Body of pancreas (tissue), 4 donors: ENCODE measurements around the gene HHATL.

Experiments used
- POLR2A ChIP-seq, 3 donors: fragments of 450-650 bp; IDR thresholded peaks; one replicate each; pipeline ENCODE4 v1.6.1; 2016; ENCODE audit warnings: antibody characterized with exemption in 3 of 3, mild to moderate bottlenecking in 2 of 3
- TF ChIP-seq, protein P1 (sequence below), 7 experiments: fragments of 450-650 bp in 4 of 7; fragments of 200-600 bp in 3 of 7; sonication (generic) in 3 of 7; IDR thresholded peaks; one replicate each; pipeline ENCODE4 v1.5.1; 2016 to 2019; ENCODE audit warnings: antibody characterized with exemption in 7 of 7

DNA sequence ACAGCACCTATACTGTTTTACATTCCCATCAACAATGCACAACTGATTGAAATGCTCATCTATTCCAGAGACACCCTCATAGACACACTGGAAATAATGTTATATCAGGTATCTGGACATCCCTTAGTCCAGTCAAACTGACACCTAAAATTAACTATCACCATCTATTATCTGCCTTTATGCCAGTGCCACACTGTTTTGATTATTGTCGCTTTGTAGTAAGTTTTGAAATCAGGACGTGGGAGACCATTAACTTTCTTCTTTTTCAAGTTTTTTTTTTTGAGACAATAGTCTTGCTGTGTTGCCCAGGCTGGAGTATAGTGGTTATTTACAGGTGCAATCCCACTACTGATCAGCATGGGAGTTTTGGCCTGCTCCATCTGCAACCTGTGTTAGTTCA, 26.7 kb downstream of the HHATL start:
- TF ChIP-seq, protein P1, sequence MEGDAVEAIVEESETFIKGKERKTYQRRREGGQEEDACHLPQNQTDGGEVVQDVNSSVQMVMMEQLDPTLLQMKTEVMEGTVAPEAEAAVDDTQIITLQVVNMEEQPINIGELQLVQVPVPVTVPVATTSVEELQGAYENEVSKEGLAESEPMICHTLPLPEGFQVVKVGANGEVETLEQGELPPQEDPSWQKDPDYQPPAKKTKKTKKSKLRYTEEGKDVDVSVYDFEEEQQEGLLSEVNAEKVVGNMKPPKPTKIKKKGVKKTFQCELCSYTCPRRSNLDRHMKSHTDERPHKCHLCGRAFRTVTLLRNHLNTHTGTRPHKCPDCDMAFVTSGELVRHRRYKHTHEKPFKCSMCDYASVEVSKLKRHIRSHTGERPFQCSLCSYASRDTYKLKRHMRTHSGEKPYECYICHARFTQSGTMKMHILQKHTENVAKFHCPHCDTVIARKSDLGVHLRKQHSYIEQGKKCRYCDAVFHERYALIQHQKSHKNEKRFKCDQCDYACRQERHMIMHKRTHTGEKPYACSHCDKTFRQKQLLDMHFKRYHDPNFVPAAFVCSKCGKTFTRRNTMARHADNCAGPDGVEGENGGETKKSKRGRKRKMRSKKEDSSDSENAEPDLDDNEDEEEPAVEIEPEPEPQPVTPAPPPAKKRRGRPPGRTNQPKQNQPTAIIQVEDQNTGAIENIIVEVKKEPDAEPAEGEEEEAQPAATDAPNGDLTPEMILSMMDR (IDR thresholded peaks at IDR 0.05) = no peak
- no peak for TF ChIP-seq POLR2A (IDR thresholded peaks at IDR 0.05)
